H1 (cell line): Measurements from ENCODE around the gene ALPK3.

Experiments
- EGR1 ChIP-seq: IDR thresholded peaks from 2 replicates; pipeline ENCODE4 v1.6.1; 2011; ENCODE audit warnings: low read depth, low read length, borderline replicate concordance
- EP300 ChIP-seq, 2 experiments: IDR thresholded peaks; 1 replicate in 1 of 2; 2 replicates in 1 of 2; pipeline ENCODE4 v1.6.1; 2011 to 2012; ENCODE audit warnings: low read depth in 2 of 2, low read length in 2 of 2, mild to moderate bottlenecking in 2 of 2, borderline replicate concordance in 1 of 2, inconsistent platforms in 1 of 2, moderate library complexity in 1 of 2
- HDAC6 ChIP-seq: IDR thresholded peaks from one replicate; pipeline ENCODE4 v1.7.1; 2012; ENCODE audit warnings: low read depth, mild to moderate bottlenecking, inconsistent platforms, low read length, moderate library complexity
- MAFK ChIP-seq: IDR thresholded peaks from 2 replicates; pipeline ENCODE4 v1.6.1; 2012; ENCODE audit warnings: low read depth, mild to moderate bottlenecking, improper control_type of control experiment, low read length
- POLR2A ChIP-seq, 2 experiments: IDR thresholded peaks; 1 replicate in 1 of 2; 2 replicates in 1 of 2; pipeline ENCODE4 v1.6.1; 2011; ENCODE audit warnings: low read depth in 2 of 2, low read length in 2 of 2, mild to moderate bottlenecking in 2 of 2; ENCODE audit errors: control extremely low read depth in 1 of 2
- RAD21 ChIP-seq, 2 experiments: IDR thresholded peaks in 1 of 2; conservative IDR thresholded peaks in 1 of 2; 2 replicates each; pipeline ENCODE4 v1.6.1; 2011; ENCODE audit warnings: low read depth in 2 of 2, low read length in 2 of 2, improper control_type of control experiment in 1 of 2, inconsistent platforms in 1 of 2, mild to moderate bottlenecking in 1 of 2, moderate library complexity in 1 of 2
- SP2 ChIP-seq: IDR thresholded peaks from 2 replicates; pipeline ENCODE4 v1.6.1; 2012; ENCODE audit warnings: mild to moderate bottlenecking, low read length, inconsistent platforms
- TAF1 ChIP-seq: IDR thresholded peaks from 2 replicates; pipeline ENCODE4 v1.6.1; 2011; ENCODE audit warnings: mild to moderate bottlenecking, low read depth, low read length
- TBP ChIP-seq: IDR thresholded peaks from 2 replicates; pipeline ENCODE4 v1.6.1; 2011; ENCODE audit warnings: low read depth, low read length, improper control_type of control experiment
- ZNF274 ChIP-seq: IDR thresholded peaks from 2 replicates; pipeline ENCODE4 v1.7.0; 2012; ENCODE audit warnings: low read length, borderline replicate concordance; ENCODE audit errors: extremely low read depth
- TF ChIP-seq, protein P1 (sequence below), 3 experiments: IDR thresholded peaks; 1 replicate in 2 of 3; 2 replicates in 1 of 3; pipeline versions ENCODE4 v1.5.1 to v1.6.1; 2011; ENCODE audit warnings: low read length in 3 of 3, mild to moderate bottlenecking in 3 of 3, inconsistent platforms in 2 of 3, low read depth in 1 of 3, moderate library complexity in 1 of 3; ENCODE audit not compliant: insufficient read depth in 1 of 3; ENCODE audit errors: control extremely low read depth in 1 of 3
- TF ChIP-seq, protein P2 (sequence below): IDR thresholded peaks from 2 replicates; pipeline ENCODE4 v1.6.1; 2012; ENCODE audit warnings: inconsistent platforms

DNA sequence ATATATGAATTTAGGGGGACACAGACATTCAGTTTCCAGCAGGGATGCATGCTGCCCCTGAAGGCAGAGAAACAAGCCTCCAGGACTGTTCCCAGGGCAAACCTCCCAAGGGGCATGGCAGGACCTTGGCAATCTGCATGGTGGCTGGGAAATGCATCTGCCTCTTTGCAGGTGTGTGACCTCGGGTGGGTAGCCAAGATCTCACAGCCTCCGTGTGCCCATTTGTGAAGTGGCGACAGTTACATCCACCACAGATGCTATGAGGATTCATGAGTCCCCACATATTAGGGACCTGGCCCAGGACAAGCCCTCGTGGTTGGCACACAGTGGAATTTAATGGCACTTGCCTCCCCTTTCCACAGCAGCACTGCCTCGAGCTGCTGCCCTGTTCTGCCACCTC, 97.2 kb downstream of the ALPK3 start:
- TF ChIP-seq MAFK (no peak), SP2 (no peak), EGR1 (no peak), HDAC6 (no peak), RAD21 (IDR thresholded peaks at IDR 0.05 in 1 of 2, conservative IDR thresholded peaks at IDR 0.05 in 1 of 2; ENCODE audit: low read depth in 2 of 2, low read length in 2 of 2) (no peak), POLR2A (IDR thresholded peaks at IDR 0.05; ENCODE audit: control extremely low read depth in 1 of 2, low read depth in 2 of 2, low read length in 2 of 2) (no peak), ZNF274 (no peak), TBP (no peak), TAF1 (no peak), EP300 (IDR thresholded peaks at IDR 0.05; ENCODE audit: borderline replicate concordance in 1 of 2, low read depth in 2 of 2, low read length in 2 of 2) (no peak)
- TF ChIP-seq, protein P1, sequence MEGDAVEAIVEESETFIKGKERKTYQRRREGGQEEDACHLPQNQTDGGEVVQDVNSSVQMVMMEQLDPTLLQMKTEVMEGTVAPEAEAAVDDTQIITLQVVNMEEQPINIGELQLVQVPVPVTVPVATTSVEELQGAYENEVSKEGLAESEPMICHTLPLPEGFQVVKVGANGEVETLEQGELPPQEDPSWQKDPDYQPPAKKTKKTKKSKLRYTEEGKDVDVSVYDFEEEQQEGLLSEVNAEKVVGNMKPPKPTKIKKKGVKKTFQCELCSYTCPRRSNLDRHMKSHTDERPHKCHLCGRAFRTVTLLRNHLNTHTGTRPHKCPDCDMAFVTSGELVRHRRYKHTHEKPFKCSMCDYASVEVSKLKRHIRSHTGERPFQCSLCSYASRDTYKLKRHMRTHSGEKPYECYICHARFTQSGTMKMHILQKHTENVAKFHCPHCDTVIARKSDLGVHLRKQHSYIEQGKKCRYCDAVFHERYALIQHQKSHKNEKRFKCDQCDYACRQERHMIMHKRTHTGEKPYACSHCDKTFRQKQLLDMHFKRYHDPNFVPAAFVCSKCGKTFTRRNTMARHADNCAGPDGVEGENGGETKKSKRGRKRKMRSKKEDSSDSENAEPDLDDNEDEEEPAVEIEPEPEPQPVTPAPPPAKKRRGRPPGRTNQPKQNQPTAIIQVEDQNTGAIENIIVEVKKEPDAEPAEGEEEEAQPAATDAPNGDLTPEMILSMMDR (IDR thresholded peaks at IDR 0.05; ENCODE audit: control extremely low read depth in 1 of 3, insufficient read depth in 1 of 3, low read depth in 1 of 3, low read length in 3 of 3): no peak
- TF ChIP-seq, protein P2, sequence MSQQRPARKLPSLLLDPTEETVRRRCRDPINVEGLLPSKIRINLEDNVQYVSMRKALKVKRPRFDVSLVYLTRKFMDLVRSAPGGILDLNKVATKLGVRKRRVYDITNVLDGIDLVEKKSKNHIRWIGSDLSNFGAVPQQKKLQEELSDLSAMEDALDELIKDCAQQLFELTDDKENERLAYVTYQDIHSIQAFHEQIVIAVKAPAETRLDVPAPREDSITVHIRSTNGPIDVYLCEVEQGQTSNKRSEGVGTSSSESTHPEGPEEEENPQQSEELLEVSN: no peak
